K562 (cell line): Measurements from ENCODE around the gene HMGB2. TPM values are rescaled to one million over a fixed set of nuclear protein-coding genes. Genes with fewer than 3 reads are reported as not detected.

ENCODE experiments used
- ATAC-seq: fragments of 200-7000 bp; cut with Tn5 transposase; 3 replicates; pipeline ENCODE4 v1.9.1; 2020; ENCODE audit warnings: moderate library complexity
- BruUV-seq: library from RNA; stranded (reverse); fragments of 400-500 nt; replicated peaks from 2 replicates; lab custom pipeline; 2021; lab: Mats Ljungman, UMichigan
- CTCF ChIA-PET: fragments of 300-600 bp; formaldehyde crosslinking; extraction: SDS; loops from one replicate; lab custom pipeline; 2021; ENCODE audit warnings: low intra/inter-chr PET ratio; lab: Yijun Ruan, JAX
- POLR2A ChIA-PET: fragments of 300-600, 350-650 bp; sonication (Branson Sonifier 250); formaldehyde crosslinking; extraction: SDS; loops from one replicate; lab custom pipeline; 2021; ENCODE audit warnings: antibody characterized with exemption, inconsistent platforms; lab: Yijun Ruan, JAX
- DNase-seq, 4 experiments: peaks; one replicate each; pipeline versions ENCODE4 v3.0.0 to v3.0.0-alpha.2; 2011 to 2018; ENCODE audit warnings: low spot score in 3 of 4, mixed read lengths in 3 of 4; ENCODE audit errors: extremely low read depth in 1 of 4
- FAIRE-seq: peaks from 2 replicates; lab custom pipeline; 2011; peaks lifted over from hg19 to GRCh38; lab: Jason Lieb, UNC
- H2AFZ ChIP-seq: 2 replicates; pipeline ENCODE4 v1.6.0; 2011; ENCODE audit warnings: low read depth, low read length, control low read depth, inconsistent platforms
- H3K27ac ChIP-seq: fragments of 200-600 bp; 3 replicates; pipeline ENCODE4 v1.8.0; 2011; ENCODE audit warnings: low read depth, mild to moderate bottlenecking, control low read depth, inconsistent platforms, low read length, moderate library complexity, mixed read lengths; ENCODE audit errors: extremely low read depth
- H3K27me3 ChIP-seq, 2 experiments: fragments of 300-600 bp in 1 of 2; 2 replicates in 1 of 2; 3 replicates in 1 of 2; pipeline versions ENCODE4 v1.6.0 to v1.8.0; 2011; ENCODE audit warnings: inconsistent platforms in 2 of 2, low read length in 2 of 2, mild to moderate bottlenecking in 1 of 2, mixed read lengths in 1 of 2, moderate library complexity in 1 of 2; ENCODE audit not compliant: control insufficient read depth in 2 of 2, insufficient read depth in 2 of 2
- H3K36me3 ChIP-seq: fragments of 300-600 bp; 3 replicates; pipeline ENCODE4 v1.8.0; 2011; ENCODE audit warnings: mild to moderate bottlenecking, low read length, inconsistent platforms; ENCODE audit not compliant: control insufficient read depth, insufficient read depth
- H3K4me1 ChIP-seq, 2 experiments: fragments of 200-600 bp in 1 of 2; replicated peaks in 1 of 2; 2 replicates in 1 of 2; 3 replicates in 1 of 2; pipeline versions ENCODE4 v1.5.1 to v1.8.0; 2011; ENCODE audit warnings: inconsistent platforms in 2 of 2, low read length in 2 of 2, mild to moderate bottlenecking in 1 of 2, mixed read lengths in 1 of 2, moderate library complexity in 1 of 2; ENCODE audit not compliant: control insufficient read depth in 2 of 2, insufficient read depth in 2 of 2
- H3K4me2 ChIP-seq: 2 replicates; pipeline ENCODE4 v1.6.1; 2011; ENCODE audit warnings: low read length, control low read depth, inconsistent platforms, mixed read lengths; ENCODE audit not compliant: insufficient read depth
- H3K4me3 ChIP-seq: fragments of 200-600 bp; sonication (generic), shearing (Covaris generic); 2 replicates; pipeline ENCODE4 v1.5.1; 2016; ENCODE audit warnings: control low read depth, inconsistent platforms
- H3K79me2 ChIP-seq: fragments of 200-600 bp; 3 replicates; pipeline ENCODE4 v1.8.0; 2011; ENCODE audit warnings: low read length, inconsistent platforms; ENCODE audit not compliant: control insufficient read depth, insufficient read depth
- H3K9ac ChIP-seq, 2 experiments: 2 replicates each; pipeline versions ENCODE4 v1.6.0 to v1.6.1; 2011; ENCODE audit warnings: low read depth in 2 of 2, low read length in 2 of 2, control low read depth in 1 of 2, inconsistent platforms in 1 of 2, mild to moderate bottlenecking in 1 of 2, mixed read lengths in 1 of 2; ENCODE audit not compliant: insufficient read depth in 1 of 2
- H3K9me1 ChIP-seq: one replicate; pipeline ENCODE4 v1.6.0; 2011; ENCODE audit warnings: inconsistent platforms, mild to moderate bottlenecking, low read length, moderate library complexity; ENCODE audit not compliant: control insufficient read depth, insufficient read depth
- H3K9me3 ChIP-seq: replicated peaks from 2 replicates; pipeline ENCODE4 v1.5.1; 2011; ENCODE audit warnings: low read depth, low read length, inconsistent platforms; ENCODE audit not compliant: control insufficient read depth, insufficient read depth
- H4K20me1 ChIP-seq: replicated peaks from 2 replicates; pipeline ENCODE4 v1.6.1; 2011; ENCODE audit warnings: low read length, inconsistent platforms, mixed read lengths; ENCODE audit not compliant: control insufficient read depth, insufficient read depth
- CBFA2T3 ChIP-seq: fragments of 450-650 bp; IDR thresholded peaks from 2 replicates; pipeline ENCODE4 v1.6.1; 2017
- FOSL1 ChIP-seq: fragments of 200-800 bp; sonication (Bioruptor generic); conservative IDR thresholded peaks from 2 replicates; pipeline ENCODE4 v1.6.1; 2016; ENCODE audit warnings: missing genetic modification characterization, missing compliant biosample characterization
- JUND ChIP-seq, 2 experiments: IDR thresholded peaks; 2 replicates in 1 of 2; 3 replicates in 1 of 2; pipeline ENCODE4 v1.6.1; 2011; ENCODE audit warnings: borderline replicate concordance in 2 of 2, low read depth in 2 of 2, low read length in 2 of 2, improper control_type of control experiment in 1 of 2, missing biosample characterization in 1 of 2, missing genetic modification characterization in 1 of 2, missing genetic modification reagents in 1 of 2
- SMARCB1 ChIP-seq: IDR thresholded peaks from 2 replicates; pipeline ENCODE4 v1.6.1; 2011; ENCODE audit warnings: improper control_type of control experiment, low read depth; ENCODE audit not compliant: insufficient read length
- WGBS: fragments of 100-300 bp; shearing (Covaris generic); methylation state at CpG from one replicate; pipeline ENCODE4 v1.1.6; 2016; ENCODE audit warnings: low coverage, mixed read lengths; ENCODE audit not compliant: insufficient coverage; ENCODE audit errors: missing lambda C conversion rate; 5-methylcytosine and 5-hydroxymethylcytosine counted together
- in situ Hi-C: fragments of 300-500 bp; cut with MboI; formaldehyde crosslinking; loops from 4 replicates; pipeline ENCODE4 v1.15.0; 2018; ENCODE audit warnings: inconsistent platforms, mixed read lengths
- intact Hi-C: fragments of 100-400 bp; cut with micrococcal nuclease; formaldehyde crosslinking; loops from 2 replicates; pipeline ENCODE4 v1.14.2; 2022
- polyA plus RNA-seq, 8 experiments: library from polyadenylated mRNA; depleted of rRNA in 4 of 8; stranded (reverse) in 5 of 8; unstranded in 3 of 8; fragments of >200 nt; fragmentation: Nextera tagmentation in 2 of 8; fragmentation: Illumina TruSeq in 1 of 8; extraction: Ambion mirVana in 2 of 8; extraction: Trizol in 1 of 8; gene quantifications; 2 replicates each; pipeline versions ENCODE4 v1.2.1 to v1.2.3, GENCODE V29; 2011 to 2014; ENCODE audit warnings: inconsistent platforms in 1 of 8, missing spikeins in 1 of 8
- total RNA-seq, 7 experiments: library from RNA; depleted of rRNA in 6 of 7; stranded (reverse); fragments of >200 nt in 6 of 7; fragmentation: Illumina TruSeq in 2 of 7; extraction: Trizol in 2 of 7; gene quantifications; 2 replicates each; pipeline versions ENCODE4 v1.2.1 to v1.2.3, GENCODE V29; 2011 to 2021; ENCODE audit warnings: low replicate concordance in 1 of 7
- TF ChIP-seq, protein P1 (sequence below): sonication (generic); IDR thresholded peaks from 2 replicates; pipeline ENCODE4 v1.6.1; 2016
- TF ChIP-seq, protein P2 (sequence below): fragments of 250-450 bp; sonication (Bioruptor Pico); IDR thresholded peaks from 2 replicates; pipeline ENCODE4 v1.8.0; 2021; ENCODE audit warnings: borderline replicate concordance, mild to moderate bottlenecking, moderate library complexity; ENCODE audit not compliant: poor library complexity, severe bottlenecking

The HMGB2 gene
- total and polyA plus RNA-seq, 9 of the 15 experiments (the other 6 are each of a cell fraction or from before 2014, with no cell fraction given): 309 to 822 (median 626) TPM

DNA sequence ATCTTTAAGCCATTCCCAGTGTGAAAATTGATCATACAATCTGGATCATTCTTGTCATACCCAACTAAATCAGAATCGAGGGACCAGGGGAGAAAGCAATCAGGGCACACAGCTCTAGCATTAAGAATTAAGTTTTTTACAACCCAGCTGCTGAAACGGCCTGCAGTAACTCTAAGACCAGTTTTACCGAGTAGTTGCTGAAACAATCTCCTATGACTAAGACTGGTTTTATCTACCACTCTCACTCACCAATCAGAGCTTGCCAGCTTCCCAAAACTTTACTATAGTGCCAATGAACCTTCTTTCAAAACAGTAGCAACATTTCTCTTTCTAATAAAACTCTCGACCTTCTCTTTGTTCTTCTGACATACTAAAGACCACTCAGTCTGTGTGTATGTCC is 33.8 kb upstream of the HMGB2 start:
- DNase-seq (peak in 2 of 4 experiments; percentile 22 to 23), ATAC-seq (no peak), FAIRE-seq (no peak)
- WGBS: 10% methylated on average over 4 of the region's 4 CpGs
- H3K9me3 ChIP-seq: no peaks in the 10 kb centered on the region
- peaks cover 26% of the 10 kb centered on the region for H3K79me2 ChIP-seq
- peaks cover 3 to 6% of the 10 kb centered on the region in 2 experiments; a peak in 3 of 5 replicates for H3K4me1 ChIP-seq
- peak overlapping the region; percentile 37 for H2AFZ ChIP-seq
- no peaks in the 10 kb centered on the region for H3K27me3 ChIP-seq
- CTCF ChIA-PET: no interaction called here
- H3K4me2 ChIP-seq: peak overlapping the region; percentile 38; the same call in 1 of the 2 replicates
- no peak overlapping the region for H3K27ac ChIP-seq
- no peaks in the 10 kb centered on the region for H3K36me3 ChIP-seq
- no peaks in the 10 kb centered on the region for H4K20me1 ChIP-seq
- in situ Hi-C loops: loop anchor here (5.0 kb wide), 1 partner anchor 36 kb away; the partner anchor contains the start of gene HMGB2
- BruUV-seq: no TSS peak
- POLR2A ChIA-PET: interaction anchor here (7.6 kb wide), 1 partner anchor 35 kb away, joined by 123 read pairs; the partner anchor contains the start of gene HMGB2
- no peak overlapping the region for H3K9ac ChIP-seq
- H3K4me3 ChIP-seq: no peak overlapping the region
- intact Hi-C loops: no loop called here
- no peaks in the 10 kb centered on the region for H3K9me1 ChIP-seq
- TF ChIP-seq JUND (IDR thresholded peaks at IDR 0.05; ENCODE audit: borderline replicate concordance, low read depth, low read length) (peak; percentile 27; the same call in 1 of the 2 replicates), JUND (tag; IDR thresholded peaks at IDR 0.05; ENCODE audit: borderline replicate concordance, low read depth, low read length) (no peak), SMARCB1 (no peak), FOSL1 (tag) (peak; percentile 49), CBFA2T3 (peak; percentile 38)
- TF ChIP-seq, protein P1, sequence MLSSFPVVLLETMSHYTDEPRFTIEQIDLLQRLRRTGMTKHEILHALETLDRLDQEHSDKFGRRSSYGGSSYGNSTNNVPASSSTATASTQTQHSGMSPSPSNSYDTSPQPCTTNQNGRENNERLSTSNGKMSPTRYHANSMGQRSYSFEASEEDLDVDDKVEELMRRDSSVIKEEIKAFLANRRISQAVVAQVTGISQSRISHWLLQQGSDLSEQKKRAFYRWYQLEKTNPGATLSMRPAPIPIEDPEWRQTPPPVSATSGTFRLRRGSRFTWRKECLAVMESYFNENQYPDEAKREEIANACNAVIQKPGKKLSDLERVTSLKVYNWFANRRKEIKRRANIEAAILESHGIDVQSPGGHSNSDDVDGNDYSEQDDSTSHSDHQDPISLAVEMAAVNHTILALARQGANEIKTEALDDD: peak; percentile 58
- TF ChIP-seq, protein P2, sequence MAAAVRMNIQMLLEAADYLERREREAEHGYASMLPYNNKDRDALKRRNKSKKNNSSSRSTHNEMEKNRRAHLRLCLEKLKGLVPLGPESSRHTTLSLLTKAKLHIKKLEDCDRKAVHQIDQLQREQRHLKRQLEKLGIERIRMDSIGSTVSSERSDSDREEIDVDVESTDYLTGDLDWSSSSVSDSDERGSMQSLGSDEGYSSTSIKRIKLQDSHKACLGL: no peak
- TF ChIP-seq, all 486 proteins: peak for 4
